NK-92 (cell line): ENCODE results near the gene FAM227B.
"Not testable (repeated sequence)": the region's sequence is repeated elsewhere in the genome, so short reads cannot be mapped to it uniquely, and the experiment has no call there.

Experiments
- DNase-seq: peaks from one replicate; lab custom pipeline; 2025; ENCODE audit not compliant: unreplicated experiment; lab: John Stamatoyannopoulos, UW

FAM227B gene

DNA sequence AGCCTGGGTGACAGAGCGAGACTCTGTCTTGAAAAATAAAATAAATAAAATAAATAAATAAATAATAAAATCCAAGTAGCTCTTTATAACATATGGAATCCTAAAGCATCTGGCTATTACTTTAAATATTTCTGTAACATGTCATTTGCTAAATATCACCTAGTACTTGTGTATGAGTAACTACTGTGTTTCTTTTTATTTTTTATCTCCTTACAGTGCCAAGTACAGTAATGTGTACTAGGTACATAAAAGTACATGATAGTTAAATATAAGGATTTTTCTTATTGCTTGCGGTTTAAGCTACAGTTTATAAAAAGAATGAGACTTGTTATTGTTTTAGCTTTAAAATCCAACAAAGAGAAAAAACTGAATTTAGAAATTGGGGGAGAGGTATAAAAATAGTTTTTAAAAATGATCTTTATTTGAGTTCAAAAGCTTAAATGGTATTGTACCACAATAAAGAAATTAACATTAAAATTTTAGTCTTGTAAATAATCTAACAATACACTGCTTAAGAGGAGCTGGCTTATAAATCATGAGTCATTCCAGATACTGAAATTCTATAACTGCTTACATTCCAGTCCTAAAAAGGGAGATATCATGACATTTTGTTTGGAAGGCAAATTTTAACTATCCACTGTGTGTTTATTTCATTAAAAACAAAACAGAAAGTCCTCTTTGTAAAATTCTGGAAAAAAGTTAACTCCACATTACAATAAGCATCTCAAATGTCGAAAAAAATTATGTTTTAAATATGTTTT is 124.4 kb downstream of the FAM227B start:
- no peak for DNase-seq

DNA sequence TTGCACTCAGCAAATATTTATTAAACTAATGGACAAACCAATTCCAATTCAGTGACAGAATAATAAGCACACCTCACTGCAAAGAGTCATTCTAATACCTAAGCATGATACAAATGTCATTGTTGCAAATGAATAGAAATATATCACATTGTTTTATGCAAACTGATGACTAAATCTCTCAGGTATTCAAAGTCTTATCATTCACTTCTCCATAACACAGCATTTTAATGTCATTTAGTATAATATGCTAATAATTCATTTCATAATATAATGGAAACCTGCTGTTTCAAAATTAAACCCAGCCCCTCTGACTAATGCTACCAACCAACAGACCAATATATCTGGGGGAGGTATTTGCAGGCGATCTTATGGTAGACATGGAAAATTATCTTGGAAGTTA is 125.8 kb downstream of the FAM227B start:
- DNase-seq = no peak

DNA sequence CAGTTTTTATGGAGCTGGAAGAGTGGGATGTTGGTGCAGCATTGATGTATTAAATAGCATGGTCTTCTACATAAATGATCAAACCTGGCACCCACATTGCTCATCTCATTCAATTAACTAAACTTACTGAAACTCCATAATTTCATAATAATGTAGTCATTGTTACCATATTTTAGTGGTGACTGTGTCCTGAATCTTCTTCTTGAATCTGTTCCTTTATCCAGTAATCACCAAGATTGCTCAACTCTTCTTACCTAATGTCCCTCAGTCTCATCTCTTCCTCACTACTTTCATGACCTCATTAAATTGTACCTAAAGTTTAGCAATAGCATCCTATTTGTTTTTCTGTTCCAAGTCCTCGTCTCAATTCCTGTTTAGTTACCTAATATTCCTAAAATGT is 127.8 kb downstream of the FAM227B start:
- DNase-seq = no peak

DNA sequence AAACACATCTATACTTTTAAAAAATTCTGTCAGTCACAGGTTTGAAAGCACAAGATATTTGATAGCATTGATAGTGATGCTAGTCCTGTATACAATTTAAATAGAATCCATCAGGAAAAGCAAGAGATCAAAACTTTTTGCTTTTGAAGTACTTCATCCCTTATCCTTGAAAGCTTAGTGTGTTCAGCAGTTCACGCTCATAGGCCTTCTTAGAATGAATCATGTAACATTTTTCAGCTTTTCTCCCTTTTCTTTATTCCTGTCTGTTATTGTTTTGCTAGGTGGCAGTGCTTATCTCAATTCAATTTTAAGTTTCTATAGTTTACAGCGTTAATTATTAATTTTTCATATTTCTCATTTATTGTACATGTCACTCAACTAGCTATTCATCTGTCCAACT is 128.5 kb downstream of the FAM227B start:
- no peak for DNase-seq

DNA sequence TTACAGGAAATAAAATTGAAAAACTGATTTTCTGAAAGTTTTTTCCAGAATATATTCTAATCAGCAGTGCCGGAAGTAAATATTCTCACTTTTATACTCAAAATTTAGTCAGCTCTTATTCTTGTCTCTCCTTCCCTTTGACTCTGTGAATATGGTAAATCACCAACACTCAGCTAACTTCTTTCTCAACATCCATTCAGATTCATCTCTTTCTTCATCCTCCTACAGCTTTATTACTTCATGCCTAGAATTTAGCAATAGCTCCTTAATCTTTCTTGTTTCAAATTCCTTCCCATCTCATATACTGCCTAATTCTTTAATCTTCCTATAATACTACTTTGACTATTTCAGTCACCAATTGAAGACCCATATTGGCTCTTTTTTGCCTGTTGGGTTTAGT is 129.7 kb downstream of the FAM227B start:
- no peak for DNase-seq

DNA sequence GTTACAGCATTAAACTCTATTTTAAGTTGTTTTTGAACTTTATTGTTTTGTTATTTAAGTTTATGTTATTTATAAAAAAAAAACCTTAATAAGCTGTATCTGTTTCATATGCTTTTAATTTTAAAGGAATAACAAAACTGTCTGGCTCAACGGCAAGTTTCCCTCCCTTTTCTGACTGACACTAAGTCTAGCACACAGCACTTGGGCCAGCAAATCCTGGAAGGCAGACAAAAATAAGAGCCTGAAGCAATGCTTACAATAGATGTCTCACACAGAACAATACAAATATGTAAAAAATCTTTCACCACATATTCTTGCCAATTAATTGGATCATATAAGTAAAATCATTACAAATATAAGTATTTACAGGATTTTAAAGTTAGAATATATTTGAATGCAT is 135.2 kb downstream of the FAM227B start:
- not testable (repeated sequence) for DNase-seq

DNA sequence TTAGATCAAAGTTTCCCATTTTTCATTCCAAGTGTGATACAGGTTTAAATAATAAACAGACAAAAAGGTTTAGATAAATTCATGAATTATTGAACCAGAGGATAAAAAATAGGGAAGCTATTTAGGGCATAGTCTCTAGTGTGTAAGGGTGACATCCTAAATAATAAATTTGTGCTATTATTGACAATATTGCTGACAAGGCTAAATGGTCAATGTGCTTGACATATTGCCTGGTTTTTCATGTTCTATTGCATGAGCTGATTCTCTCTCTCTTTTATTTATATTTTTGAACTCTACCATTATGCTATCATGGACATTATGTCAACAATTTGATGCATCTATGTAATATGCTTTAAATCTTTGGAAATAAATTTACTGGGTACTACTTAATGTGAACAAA is 141.6 kb downstream of the FAM227B start:
- not testable (repeated sequence) for DNase-seq

DNA sequence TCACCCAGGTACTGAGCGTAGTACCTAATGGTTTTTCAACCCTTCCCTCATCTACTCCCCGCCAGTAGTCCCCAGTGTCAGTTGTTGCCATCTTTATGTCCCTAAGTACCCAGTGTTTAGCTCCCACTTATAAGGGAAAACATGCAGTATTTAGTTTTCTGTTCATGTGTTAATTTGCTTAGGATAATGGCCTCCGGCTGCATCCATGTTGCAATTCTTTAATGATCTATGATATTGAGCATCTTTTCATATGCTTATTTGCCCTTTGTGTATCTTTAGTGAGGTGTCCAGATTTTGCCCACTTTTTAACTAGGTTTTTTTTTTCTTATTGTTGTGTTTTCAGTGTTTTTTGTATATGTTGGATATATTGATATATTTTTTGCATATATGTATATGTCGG is 142.6 kb downstream of the FAM227B start:
- DNase-seq = not testable (repeated sequence)

DNA sequence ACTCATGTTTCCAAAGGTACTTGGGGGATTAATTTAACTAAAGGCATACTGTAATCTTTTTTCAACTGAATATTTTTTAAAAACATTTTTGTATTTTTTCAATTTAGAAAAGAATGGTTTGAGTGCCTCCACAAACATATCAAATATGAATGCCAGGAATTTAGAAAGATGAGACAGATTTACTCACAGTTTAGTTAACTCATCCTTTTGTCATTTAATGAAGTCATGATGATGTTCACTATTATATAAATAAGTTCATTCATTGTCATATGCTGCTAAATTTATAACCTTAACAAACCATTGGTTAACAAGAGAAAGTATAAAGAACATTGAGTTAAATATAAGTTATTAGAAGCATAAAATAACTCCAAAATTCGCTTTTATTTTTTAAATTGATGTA is 147.6 kb downstream of the FAM227B start:
- DNase-seq = no peak

DNA sequence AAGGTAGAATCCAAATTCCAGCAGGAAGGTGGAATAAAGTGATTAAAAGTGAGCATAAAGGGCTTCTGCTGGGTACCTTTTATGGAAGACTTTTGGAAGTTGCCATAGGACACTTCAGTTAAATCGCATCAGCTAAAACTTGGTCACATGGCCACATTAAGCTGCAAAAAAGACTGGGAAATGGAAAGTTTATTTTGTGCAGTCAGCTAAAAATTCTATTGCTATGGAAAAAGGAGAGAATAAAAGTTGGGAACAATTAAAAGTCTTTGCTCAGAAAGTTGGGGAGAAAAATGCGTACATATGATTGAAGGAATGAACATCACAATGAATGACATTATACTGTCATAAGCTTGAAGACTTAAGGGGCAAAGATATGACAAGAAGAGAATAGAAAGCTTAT is 148.3 kb downstream of the FAM227B start:
- DNase-seq = no peak

DNA sequence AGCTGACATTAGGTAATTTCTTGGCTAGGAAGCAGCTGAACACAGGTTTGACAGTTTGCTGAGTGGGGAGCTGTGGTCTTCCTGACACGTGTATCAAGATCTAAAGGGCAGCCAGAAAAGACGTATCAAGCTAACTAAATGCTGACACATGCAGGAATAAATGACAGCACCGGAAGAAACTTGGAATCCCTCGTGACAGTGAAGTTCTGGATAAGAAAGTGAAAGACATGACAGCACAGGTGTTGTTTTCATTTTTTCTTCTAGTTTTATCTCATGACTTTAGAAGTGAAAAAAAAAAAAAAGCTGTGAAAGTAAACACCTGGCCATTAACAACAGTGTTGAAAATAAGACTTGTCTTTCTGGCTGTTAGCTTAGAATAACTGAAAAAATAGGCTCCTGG is 148.9 kb downstream of the FAM227B start:
- DNase-seq = no peak

DNA sequence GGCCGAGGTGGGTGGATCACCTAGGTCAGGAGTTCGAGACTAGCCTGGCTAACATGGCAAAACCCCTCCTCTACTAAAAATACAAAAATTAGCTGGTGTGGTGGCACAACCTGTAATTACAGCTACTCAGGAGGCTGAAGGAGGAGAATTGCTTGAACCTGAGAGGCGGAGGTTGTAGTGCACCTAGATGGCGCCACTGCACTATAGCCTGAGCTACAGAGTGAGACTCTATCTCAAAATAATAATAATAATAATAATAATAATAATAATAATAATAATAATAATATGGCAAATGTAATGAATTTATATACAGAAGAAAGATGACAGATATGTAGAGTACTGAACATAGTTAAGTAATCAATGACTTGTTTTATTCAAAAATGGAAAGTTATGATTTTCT is 149.4 kb downstream of the FAM227B start:
- DNase-seq = not testable (repeated sequence)

DNA sequence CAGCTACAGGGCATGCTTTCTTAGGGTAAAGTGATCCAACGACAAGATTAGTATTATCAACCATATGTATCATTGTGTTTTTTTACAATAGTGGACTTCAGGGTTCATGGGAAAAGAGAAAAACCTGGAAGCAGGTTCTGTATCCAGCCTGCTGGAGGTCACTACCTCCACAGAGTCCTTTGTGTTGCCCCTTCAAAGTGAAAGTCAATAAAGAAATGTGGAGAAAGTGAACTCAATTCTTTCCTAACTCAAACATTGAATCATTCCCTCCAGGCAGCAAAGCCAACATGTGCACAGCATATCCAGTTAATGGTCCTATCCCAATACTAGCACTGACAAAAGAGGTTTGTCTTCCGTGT is 152.2 kb downstream of the FAM227B start:
- no peak for DNase-seq

DNA sequence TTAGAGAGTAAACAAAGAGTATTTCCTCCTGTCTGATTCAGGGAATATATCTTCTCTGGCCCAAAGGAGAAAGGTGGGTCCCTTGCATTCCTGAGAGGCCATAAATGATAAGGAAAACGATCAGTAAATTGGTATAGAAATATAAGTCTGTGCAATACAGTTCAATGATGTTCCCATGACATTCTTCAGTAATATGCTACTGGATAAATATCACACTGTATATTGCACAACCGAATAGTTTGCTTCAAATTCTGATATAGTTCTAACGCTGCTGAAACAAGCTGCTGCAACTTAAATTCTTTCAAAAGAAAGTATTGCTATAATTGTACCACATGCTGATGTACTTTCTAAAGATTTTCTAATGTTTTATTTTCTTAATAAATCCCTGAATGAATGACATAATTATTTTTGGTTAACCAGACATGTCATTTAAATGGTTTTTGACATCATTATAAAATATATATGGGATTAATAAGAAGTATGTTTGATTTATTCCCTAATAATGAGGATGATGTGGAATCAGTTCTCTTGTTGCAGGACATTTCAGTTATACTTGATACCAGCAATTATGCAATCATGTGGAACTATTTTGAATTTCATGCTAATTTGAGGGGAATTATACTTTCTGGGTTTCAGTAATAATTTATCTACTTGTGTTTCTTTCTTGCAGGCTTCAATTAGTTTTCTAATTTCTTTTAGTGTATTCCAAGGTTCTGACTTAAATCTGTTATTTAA is 152.7 kb downstream of the FAM227B start:
- no peak for DNase-seq

DNA sequence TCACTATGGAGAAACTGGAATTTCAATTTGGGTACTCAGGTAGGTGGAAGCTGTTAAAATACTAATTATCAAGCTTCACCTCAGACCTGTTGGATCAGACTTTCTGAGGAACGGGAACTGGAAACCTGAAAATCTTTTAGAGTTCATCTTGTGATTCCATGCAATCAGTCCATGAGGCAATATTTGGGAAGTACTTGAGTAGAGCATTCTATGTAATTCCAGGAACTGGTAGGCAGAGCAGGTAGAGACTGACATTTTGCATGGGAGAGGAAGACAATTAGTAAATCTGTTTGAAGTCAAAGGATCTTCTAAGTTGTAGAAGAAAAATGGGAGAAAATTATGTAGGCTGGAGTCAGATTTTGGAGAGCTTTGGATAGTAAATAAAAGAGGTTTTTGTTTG is 154.5 kb downstream of the FAM227B start:
- no peak for DNase-seq

DNA sequence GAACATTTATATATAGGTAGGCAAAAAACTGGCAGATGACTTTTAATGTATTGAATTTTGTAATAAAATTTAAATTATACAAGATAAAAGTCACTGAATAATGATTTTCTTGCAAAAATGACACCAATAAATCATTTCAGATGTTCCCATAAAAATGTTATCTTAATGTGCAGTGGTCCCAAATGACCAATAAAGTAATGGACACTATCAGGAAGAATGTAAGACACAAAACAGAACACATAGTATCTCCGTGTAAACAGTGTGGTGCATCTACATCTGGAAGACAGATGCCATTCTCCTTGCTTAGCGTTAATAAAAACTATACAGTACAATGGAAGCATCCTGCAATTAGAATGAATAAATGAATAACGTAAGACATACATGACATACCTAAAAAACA is 156.1 kb downstream of the FAM227B start:
- DNase-seq = no peak

DNA sequence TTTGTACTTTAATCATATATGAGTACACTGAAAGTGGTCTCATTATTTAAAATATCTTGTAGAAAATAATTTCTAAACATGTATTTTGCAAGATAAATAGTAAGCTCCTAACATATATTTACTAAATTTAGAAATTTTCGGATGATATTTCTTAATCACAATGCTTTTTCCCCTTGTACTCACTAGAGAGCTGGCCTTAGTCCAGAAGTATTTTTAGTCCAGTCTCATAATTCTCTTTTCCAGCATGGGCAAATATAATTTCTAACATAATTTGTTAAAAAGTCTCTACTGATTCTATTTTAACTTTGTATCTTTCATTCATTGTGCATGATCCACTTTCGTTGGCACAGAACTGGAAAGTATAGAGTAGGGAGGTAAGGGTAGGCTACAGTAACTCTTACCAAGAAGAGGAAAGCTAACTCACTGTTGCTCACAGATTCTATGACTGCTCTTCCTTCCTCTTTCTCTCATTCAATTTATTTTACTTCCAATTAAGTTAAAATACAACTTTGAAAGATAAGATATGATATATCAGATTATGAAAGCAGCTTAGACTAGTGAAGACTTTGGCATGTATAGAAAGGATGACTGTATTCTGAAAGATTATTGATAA is 158.3 kb downstream of the FAM227B start:
- DNase-seq = no peak

DNA sequence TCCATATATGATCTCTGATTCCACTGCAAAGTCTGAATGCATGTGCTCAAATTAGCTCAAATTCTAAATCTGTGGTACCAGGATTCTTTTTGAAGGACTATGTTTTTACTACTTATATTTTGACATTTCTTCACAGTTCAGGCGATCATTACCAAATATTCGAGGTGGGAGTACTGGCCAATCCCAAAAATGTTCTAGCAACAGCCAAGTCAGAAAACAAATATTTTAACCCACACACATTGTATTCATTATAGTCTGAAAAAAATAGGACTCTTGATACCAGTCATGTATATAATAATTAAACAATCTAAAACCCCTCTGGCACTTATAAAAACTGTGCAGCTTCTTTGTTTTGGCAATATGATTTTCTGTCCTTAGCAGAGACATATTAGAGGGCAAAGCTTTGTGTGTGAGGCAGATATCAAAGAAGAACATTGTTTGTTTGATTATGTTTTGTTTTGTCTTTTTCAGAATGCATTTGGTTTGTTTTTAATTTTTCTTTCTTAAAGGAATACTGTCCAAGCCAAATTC is 160.1 kb downstream of the FAM227B start:
- DNase-seq = no peak

DNA sequence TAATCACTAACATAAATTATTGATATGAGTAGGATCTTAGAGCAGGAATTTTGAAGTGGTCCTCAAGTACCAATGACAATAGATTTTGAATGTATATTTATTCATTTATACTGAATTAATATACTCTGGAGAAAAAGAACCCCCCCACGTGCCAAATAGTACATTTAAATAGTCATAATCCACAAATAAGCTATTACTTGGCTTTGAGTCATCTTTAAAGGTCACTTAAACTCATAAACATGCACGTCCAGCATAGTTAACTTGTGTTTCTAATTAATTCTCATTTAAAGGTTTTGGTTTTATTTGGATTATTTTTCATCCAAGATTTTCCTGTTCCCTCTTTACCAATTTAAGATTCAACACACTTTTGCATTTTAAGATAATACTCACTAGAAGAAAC is 162.5 kb downstream of the FAM227B start:
- no peak for DNase-seq

DNA sequence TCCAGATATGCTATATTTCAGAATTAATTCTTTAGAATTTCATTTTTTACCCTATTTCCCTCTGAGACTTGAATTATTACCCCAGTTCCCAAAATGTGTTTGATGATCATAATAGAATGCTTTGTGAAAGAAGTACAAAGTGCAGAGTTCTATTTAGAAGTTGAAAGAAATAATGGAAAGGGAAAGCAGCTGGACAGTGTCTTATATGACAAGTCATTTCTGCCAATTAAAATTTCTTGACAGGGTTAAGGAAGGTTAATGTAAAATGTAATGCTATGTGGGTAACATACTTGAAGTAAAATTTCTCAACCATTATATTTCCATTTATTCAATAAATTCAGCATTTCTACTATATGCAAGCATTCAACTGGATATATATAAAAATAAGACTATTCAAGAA is 164.5 kb downstream of the FAM227B start:
- DNase-seq = no peak

DNA sequence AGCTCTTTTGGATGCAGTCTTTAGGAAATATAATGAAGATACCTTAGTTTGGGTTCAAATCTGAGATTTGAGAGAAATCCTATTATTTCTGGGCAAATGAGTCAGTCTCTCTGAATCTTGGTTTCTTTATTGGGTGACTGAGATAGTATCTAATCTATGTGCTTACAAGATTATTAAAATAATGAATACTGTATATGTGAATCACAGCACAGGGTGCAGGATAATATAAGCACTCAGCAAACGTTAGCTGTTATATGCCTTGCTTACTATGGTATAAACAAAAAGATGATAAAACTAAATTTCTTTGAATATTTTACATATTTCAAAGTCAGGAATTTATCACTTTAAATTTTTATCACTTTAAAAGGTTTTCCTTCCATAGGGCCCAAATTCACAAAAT is 168.0 kb downstream of the FAM227B start:
- DNase-seq = no peak

DNA sequence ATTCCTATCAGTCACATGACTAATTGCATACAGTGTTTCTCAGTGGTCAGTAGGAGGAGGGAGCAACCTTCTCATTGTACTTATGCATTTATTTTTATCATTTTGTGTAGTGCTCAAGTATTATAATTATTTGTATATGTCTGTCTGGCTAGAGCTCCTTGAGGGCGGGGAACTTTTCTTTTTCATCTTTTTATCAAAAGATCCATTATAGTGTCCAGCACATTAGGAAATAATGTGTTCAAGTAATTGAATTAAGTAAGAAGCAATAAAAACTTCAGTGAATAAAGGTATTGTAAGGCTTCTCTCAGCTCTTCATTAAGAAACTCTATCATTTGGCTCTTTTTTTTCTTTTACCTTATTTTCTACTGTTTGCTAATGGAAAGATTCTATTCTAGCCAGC is 178.8 kb downstream of the FAM227B start:
- no peak for DNase-seq
